Pancreas (tissue), 10 donors: ENCODE data around the gene AMDHD2. TPM values are rescaled to one million over a fixed set of nuclear protein-coding genes. Genes with fewer than 3 reads are reported as not detected.

ENCODE experiments used
- ATAC-seq, 4 donors: fragments of 200-7000 bp; cut with Tn5 transposase; one replicate each; pipeline versions ENCODE4 v1.8.0 to v1.9.1; 2020; ENCODE audit warnings: mild to moderate bottlenecking in 4 of 4, moderate library complexity in 4 of 4
- DNase-seq, 6 donors: peaks; one replicate each; pipeline ENCODE4 v3.0.0-alpha.2; 2020
- FAIRE-seq: peaks from 2 replicates; lab custom pipeline; 2012; peaks lifted over from hg19 to GRCh38; lab: Jason Lieb, UNC
- H3K27ac ChIP-seq, 4 donors: fragments of 200-600 bp; sonication (generic); 1 replicate in 3 of 4; 2 replicates in 1 of 4; pipeline versions ENCODE4 v1.5.0 to v1.8.0; 2020
- H3K27me3 ChIP-seq, 4 donors: fragments of 200-600 bp; one replicate each; pipeline ENCODE4 v1.8.0; 2021
- H3K36me3 ChIP-seq, 3 donors: fragments of 200-600 bp; sonication (generic) in 1 of 3; one replicate each; pipeline versions ENCODE4 v1.5.0 to v1.8.0; 2020 to 2021
- H3K4me1 ChIP-seq, 3 donors: fragments of 200-600 bp; one replicate each; pipeline ENCODE4 v1.8.0; 2021
- H3K4me3 ChIP-seq, 4 donors: fragments of 200-600 bp; sonication (generic) in 2 of 4; one replicate each; pipeline versions ENCODE4 v1.5.0 to v1.8.0; 2020 to 2021
- H3K9me3 ChIP-seq, 4 donors: fragments of 200-600 bp; one replicate each; pipeline ENCODE4 v1.8.0; 2021
- WGBS, 2 donors: extraction: QIAGEN DNeasy Blood & Tissue Kit; methylation state at CpG; one replicate each; pipeline ENCODE4 v1.1.7; 2013; 5-methylcytosine and 5-hydroxymethylcytosine counted together
- intact Hi-C, 3 donors: fragments of 100-400 bp; cut with DNase I; formaldehyde crosslinking; loops; one replicate each; pipeline versions ENCODE4 v1.11.1 to v1.14.2; 2022
- polyA plus RNA-seq, 2 donors: library from polyadenylated mRNA; stranded (reverse); fragments of 200-250 nt; gene quantifications; one replicate each; pipeline ENCODE4 v1.2.3, GENCODE V29; 2013
- total RNA-seq, 6 donors: library from RNA; stranded (reverse); fragmentation: NEBNext Ultra II Directional in 4 of 6; extraction: Animal tissue kit (Norgen Biotek cat#: 25700) in 4 of 6; gene quantifications; one replicate each; pipeline versions ENCODE4 v1.2.1 to v1.2.4, GENCODE V29; 2021 to 2023
- TF ChIP-seq, protein P1 (sequence below), 4 donors: fragments of 200-600 bp; sonication (generic) in 3 of 4; IDR thresholded peaks; one replicate each; pipeline versions ENCODE4 v1.5.0 to v1.8.0; 2021; ENCODE audit warnings: antibody characterized with exemption in 4 of 4
- donor health status: healthy with polysubstance abuse.
- donor health status: DM: no; HTN: no; CAD: no; lungs with moderate emphysema.
- donor health status: DM: no; HTN: no; CAD: no.
- donor health status: control.
- donor health status: control.
- donor health status: Bipolar disorder and iron deficiency.
- donor health status: DM: yes; HTN: yes; CAD: no.
- donor health status: DM: no; HTN: no; CAD: no.
- donor health status: DM: no; HTN: no; CAD: no.
- donor health status: DM: yes; HTN: yes; CAD: no.

The AMDHD2 gene
- total and polyA plus RNA-seq, 8 donors = 8.0 to 36.3 (median 12.7) TPM

DNA sequence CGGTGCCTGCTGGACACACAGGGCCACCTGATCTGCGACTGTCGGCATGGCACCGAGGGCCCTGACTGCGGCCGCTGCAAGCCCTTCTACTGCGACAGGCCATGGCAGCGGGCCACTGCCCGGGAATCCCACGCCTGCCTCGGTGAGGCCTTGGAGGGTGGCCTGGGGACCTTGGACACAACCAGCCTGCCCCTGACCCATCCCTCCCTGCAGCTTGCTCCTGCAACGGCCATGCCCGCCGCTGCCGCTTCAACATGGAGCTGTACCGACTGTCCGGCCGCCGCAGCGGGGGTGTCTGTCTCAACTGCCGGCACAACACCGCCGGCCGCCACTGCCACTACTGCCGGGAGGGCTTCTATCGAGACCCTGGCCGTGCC is 47.7 kb upstream of the AMDHD2 start:
- intact Hi-C loops = no loop called here
- Histone ChIP-seq H3K27ac (no peak overlapping the region), H3K4me3 (no peak overlapping the region), H3K4me1 (peaks cover 9 to 41% (median 18%) of the 10 kb centered on the region in 3 donors), H3K9me3 (no peaks in the 10 kb centered on the region), H3K27me3 (peaks cover 0 to 5% (median 0%) of the 10 kb centered on the region in 4 donors), H3K36me3 (no peaks in the 10 kb centered on the region)
- 93 to 96% methylated on average over 27 of the region's 27 CpGs for WGBS, 2 donors
- FAIRE-seq (no peak), ATAC-seq (no peak), DNase-seq (no peak)
- TF ChIP-seq, protein P1, sequence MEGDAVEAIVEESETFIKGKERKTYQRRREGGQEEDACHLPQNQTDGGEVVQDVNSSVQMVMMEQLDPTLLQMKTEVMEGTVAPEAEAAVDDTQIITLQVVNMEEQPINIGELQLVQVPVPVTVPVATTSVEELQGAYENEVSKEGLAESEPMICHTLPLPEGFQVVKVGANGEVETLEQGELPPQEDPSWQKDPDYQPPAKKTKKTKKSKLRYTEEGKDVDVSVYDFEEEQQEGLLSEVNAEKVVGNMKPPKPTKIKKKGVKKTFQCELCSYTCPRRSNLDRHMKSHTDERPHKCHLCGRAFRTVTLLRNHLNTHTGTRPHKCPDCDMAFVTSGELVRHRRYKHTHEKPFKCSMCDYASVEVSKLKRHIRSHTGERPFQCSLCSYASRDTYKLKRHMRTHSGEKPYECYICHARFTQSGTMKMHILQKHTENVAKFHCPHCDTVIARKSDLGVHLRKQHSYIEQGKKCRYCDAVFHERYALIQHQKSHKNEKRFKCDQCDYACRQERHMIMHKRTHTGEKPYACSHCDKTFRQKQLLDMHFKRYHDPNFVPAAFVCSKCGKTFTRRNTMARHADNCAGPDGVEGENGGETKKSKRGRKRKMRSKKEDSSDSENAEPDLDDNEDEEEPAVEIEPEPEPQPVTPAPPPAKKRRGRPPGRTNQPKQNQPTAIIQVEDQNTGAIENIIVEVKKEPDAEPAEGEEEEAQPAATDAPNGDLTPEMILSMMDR (IDR thresholded peaks at IDR 0.05) = no peak

DNA sequence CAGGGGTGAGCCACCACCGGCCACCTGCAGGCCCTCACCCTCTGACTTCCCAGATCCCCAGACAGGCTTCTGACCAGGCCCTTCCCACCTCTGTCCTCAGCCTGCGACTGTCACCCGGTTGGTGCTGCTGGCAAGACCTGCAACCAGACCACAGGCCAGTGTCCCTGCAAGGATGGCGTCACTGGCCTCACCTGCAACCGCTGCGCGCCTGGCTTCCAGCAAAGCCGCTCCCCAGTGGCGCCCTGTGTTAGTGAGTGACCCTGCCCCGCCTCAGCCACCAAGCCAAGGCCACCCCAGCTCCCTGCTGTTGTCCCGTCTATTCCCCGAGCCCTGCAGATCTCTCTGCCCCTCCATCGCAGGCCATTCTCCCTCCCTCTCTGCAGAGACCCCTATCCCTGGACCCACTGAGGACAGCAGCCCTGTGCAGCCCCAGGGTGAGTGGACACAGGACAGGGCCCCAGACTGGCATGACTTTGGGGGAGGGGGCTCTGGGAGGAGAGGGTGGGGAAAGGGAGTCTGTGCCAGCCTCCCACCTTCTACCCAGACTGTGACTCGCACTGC is 47.2 kb upstream of the AMDHD2 start:
- H3K4me1 ChIP-seq = peaks cover 14 to 43% (median 20%) of the 10 kb centered on the region in 3 donors
- 81 to 88% methylated on average over 13 to 14 of the region's 14 CpGs for WGBS, 2 donors
- FAIRE-seq (no peak), DNase-seq (peak in 2 of 6 donors; percentile 30 to 81), ATAC-seq (no peak)
- no peak overlapping the region for H3K27ac ChIP-seq
- intact Hi-C loops = no loop called here
- H3K9me3 ChIP-seq = no peaks in the 10 kb centered on the region
- TF ChIP-seq, protein P1 (IDR thresholded peaks at IDR 0.05) = no peak
- H3K27me3 ChIP-seq = peaks cover 0 to 5% (median 0%) of the 10 kb centered on the region in 4 donors
- no peaks in the 10 kb centered on the region for H3K36me3 ChIP-seq
- no peak overlapping the region for H3K4me3 ChIP-seq

DNA sequence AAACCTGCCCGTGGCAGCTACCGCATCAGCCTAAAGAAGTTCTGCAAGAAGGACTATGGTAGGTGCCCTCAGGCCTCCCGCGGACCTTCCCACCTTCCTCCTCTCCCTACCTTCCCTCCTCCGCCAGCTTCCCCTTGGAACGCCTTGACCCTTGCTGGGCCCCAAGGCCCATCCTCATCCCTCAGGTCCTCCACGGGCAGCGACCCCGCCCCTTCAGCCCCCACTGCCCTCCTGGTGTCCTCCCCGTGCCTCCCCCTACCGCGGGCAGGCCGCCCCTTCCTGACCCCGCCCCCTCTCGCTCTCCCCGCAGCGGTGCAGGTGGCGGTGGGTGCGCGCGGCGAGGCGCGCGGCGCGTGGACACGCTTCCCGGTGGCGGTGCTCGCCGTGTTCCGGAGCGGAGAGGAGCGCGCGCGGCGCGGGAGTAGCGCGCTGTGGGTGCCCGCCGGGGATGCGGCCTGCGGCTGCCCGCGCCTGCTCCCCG is 46.7 kb upstream of the AMDHD2 start:
- peaks cover 0 to 5% (median 0%) of the 10 kb centered on the region in 4 donors for H3K27me3 ChIP-seq
- TF ChIP-seq, protein P1 (IDR thresholded peaks at IDR 0.05) = no peak
- ATAC-seq = no peak
- H3K36me3 ChIP-seq = no peaks in the 10 kb centered on the region
- intact Hi-C loops = no loop called here
- no peak for FAIRE-seq
- peak in 2 of 6 donors; percentile 69 to 84 for DNase-seq
- peak overlapping the region in 3 of 4 donors; percentile 59 to 92 (median 70) for H3K4me3 ChIP-seq
- H3K4me1 ChIP-seq = peaks cover 16 to 41% (median 20%) of the 10 kb centered on the region in 3 donors
- 5 to 11% methylated on average over 26 to 49 of the region's 49 CpGs for WGBS, 2 donors
- no peaks in the 10 kb centered on the region for H3K9me3 ChIP-seq
- no peak overlapping the region for H3K27ac ChIP-seq

- intact Hi-C loops = no loop called here
- no peaks in the 10 kb centered on the region for H3K9me3 ChIP-seq
- ATAC-seq = peak; percentile 63 to 72 (median 66)
- H3K4me3 ChIP-seq = peak overlapping the region; percentile 59 to 92 (median 67)
- WGBS, 2 donors = 0 to 1% methylated on average over 85 to 100 of the region's 100 CpGs
- peak in 4 of 6 donors; percentile 61 to 85 (median 80) for DNase-seq
- peaks cover 16 to 36% (median 20%) of the 10 kb centered on the region in 3 donors for H3K4me1 ChIP-seq
- FAIRE-seq = no peak
- peak overlapping the region; percentile 74 to 81 (median 76) for H3K27ac ChIP-seq
- H3K36me3 ChIP-seq = no peaks in the 10 kb centered on the region
- TF ChIP-seq, protein P1 (IDR thresholded peaks at IDR 0.05) = peak in 1 of 4 donors; percentile 11
- H3K27me3 ChIP-seq = peaks cover 0 to 5% (median 0%) of the 10 kb centered on the region in 4 donors
These were observed 45.9 kb upstream of the AMDHD2 start for GRCh38 chr16:2473999-2474876.
